Measurements from ENCODE around the gene FGF12. TPM values are rescaled to one million over a fixed set of nuclear protein-coding genes. Genes with fewer than 3 reads are reported as not detected.

The FGF12 gene
- total RNA-seq, 1 donor from 2014 or later = 3.2 TPM

DNA sequence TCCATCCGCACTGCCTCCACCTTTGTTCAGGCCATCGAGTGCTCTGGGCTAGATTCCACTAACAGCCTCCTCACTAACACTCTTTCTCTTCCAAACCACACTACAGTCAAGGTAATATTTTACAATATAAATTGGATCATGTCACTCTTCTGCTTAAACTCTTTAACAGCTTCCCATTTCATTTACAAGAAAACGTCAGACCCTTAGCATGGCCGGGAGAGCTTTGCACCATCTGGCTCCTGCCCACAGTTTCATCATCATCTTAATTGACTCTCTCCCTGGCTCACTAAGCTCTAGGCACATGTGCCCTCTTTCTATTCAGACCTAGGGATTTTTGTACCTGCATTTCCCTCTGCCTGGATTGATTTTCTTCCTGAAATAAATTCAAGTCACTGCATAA lies 354.7 kb downstream of the FGF12 start:
- no peaks in the 10 kb centered on the region for H3K4me1 ChIP-seq
- H3K27ac ChIP-seq = no peak overlapping the region
- TF ChIP-seq CTCF (IDR thresholded peaks at IDR 0.05) = no peak
- intact Hi-C loops (cut with DNase I) = no loop called here
- DNase-seq (no peak), ATAC-seq (no peak)
- no peaks in the 10 kb centered on the region for H3K27me3 ChIP-seq
- no peaks in the 10 kb centered on the region for H3K9me3 ChIP-seq
- no peak overlapping the region for H3K4me3 ChIP-seq
- H3K36me3 ChIP-seq = no peaks in the 10 kb centered on the region

GRCh38 chr3:192371870-192372400 lies 355.4 kb downstream of the FGF12 start:
- intact Hi-C loops (cut with DNase I) = no loop called here
- ATAC-seq (no peak), DNase-seq (no peak)
- Histone ChIP-seq H3K4me1 (no peaks in the 10 kb centered on the region), H3K27ac (no peak overlapping the region), H3K27me3 (no peaks in the 10 kb centered on the region), H3K36me3 (no peaks in the 10 kb centered on the region), H3K4me3 (no peak overlapping the region), H3K9me3 (no peaks in the 10 kb centered on the region)
- no peak for TF ChIP-seq CTCF (IDR thresholded peaks at IDR 0.05)

DNA sequence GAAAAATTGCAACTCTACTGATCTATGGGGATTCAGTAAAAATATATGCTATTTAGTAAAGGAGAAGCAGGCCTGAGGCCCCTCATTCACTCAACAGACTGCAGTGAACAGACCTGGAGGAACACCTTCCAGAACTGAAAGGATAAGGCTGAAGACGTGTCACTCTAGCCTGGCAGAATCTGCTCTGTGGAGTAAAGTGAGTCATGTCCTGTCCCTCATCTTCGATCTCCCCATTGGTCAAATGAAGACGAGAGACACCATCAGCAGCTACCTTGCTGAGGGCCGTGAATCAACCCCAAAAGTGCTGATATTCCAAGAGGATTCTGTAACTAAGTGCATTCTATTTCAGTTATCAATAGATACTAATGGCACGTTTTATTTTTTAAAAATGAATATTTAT lies 359.7 kb downstream of the FGF12 start:
- no peak for ATAC-seq
- Histone ChIP-seq H3K36me3 (no peaks in the 10 kb centered on the region), H3K4me3 (no peak overlapping the region), H3K4me1 (no peaks in the 10 kb centered on the region), H3K27ac (no peak overlapping the region), H3K27me3 (no peaks in the 10 kb centered on the region), H3K9me3 (no peaks in the 10 kb centered on the region)
- intact Hi-C loops (cut with DNase I) = no loop called here
- no peak for TF ChIP-seq CTCF (IDR thresholded peaks at IDR 0.05)
- no peak for DNase-seq

GRCh38 chr3:192366916-192367315 lies 360.4 kb downstream of the FGF12 start:
- Histone ChIP-seq H3K4me3 (no peak overlapping the region), H3K4me1 (no peaks in the 10 kb centered on the region), H3K27me3 (no peaks in the 10 kb centered on the region), H3K36me3 (no peaks in the 10 kb centered on the region), H3K9me3 (no peaks in the 10 kb centered on the region), H3K27ac (no peak overlapping the region)
- intact Hi-C loops (cut with DNase I) = no loop called here
- DNase-seq (no peak), ATAC-seq (no peak)
- TF ChIP-seq CTCF (IDR thresholded peaks at IDR 0.05) = no peak

DNA sequence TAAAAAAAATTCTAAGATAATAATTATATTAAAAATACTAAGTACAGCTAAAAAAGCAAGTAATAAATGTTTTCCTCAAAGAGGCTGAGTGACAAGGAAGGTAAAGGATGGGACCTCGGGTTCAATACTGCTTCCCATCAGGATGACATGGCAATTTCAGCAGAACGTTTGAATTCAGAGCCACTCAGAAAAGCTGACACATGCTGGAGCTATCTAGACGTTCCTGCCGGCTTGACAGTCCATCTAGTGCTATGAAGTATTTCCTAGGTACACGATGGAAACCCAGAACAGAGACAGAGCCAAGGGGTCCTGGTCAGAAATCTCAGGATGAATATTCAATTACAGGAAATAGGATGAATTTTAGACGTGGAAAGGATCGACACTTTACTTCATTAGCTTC lies 361.8 kb downstream of the FGF12 start:
- DNase-seq = no peak
- Histone ChIP-seq H3K27ac (no peak overlapping the region), H3K36me3 (no peaks in the 10 kb centered on the region), H3K4me3 (no peak overlapping the region), H3K9me3 (no peaks in the 10 kb centered on the region), H3K4me1 (no peaks in the 10 kb centered on the region), H3K27me3 (no peaks in the 10 kb centered on the region)
- ATAC-seq = no peak
- intact Hi-C loops (cut with DNase I) = no loop called here
- no peak for TF ChIP-seq CTCF (IDR thresholded peaks at IDR 0.05)

DNA sequence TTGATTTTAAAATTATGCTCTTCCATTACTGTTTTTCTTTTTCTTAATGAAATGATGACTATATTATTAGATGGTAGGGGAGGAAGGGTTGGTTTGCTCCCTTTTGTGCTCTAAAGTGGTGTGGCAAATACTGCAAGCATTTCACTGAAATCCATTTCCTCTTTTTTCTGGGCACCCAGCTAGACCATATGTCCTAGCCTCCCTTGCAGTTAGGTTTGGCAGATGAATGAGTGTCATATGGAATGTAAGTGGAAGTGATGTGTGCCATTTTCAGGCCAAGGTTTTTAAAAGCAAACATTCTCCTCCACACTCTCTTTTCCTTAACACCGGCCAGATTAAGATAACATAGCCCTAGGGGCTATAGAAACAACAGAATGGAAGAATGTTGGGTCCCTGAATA lies 363.0 kb downstream of the FGF12 start:
- H3K27me3 ChIP-seq = no peaks in the 10 kb centered on the region
- no peak for DNase-seq
- no peaks in the 10 kb centered on the region for H3K36me3 ChIP-seq
- no peak overlapping the region for H3K4me3 ChIP-seq
- TF ChIP-seq CTCF (IDR thresholded peaks at IDR 0.05) = no peak
- no peaks in the 10 kb centered on the region for H3K9me3 ChIP-seq
- H3K4me1 ChIP-seq = no peaks in the 10 kb centered on the region
- H3K27ac ChIP-seq = no peak overlapping the region
- intact Hi-C loops (cut with DNase I) = no loop called here
- ATAC-seq = no peak
